ENCODE measurements around the gene HOXA7. TPM values are rescaled to one million over a fixed set of nuclear protein-coding genes. Genes with fewer than 3 reads are reported as not detected.
A peak's percentile ranks its signal among the peaks of the same experiment; 100 is the strongest.

Gene HOXA7
- total and polyA plus RNA-seq, 2 donors (not counting 1 experiment from before 2014, with no cell fraction given), result 0.37 TPM; not detected in 1

GRCh38 chr7:27185854-27186667, 29.6 kb upstream of the HOXA7 start:
- Mint-ChIP-seq H3K27me3 (peaks cover 80% of the 10 kb centered on the region), H3K27ac (peak overlapping the region; percentile 77), H3K9me3 (ENCODE audit: insufficient read depth) (no peaks in the 10 kb centered on the region), H3K4me1 (peaks cover 41% of the 10 kb centered on the region), H3K4me3 (peak overlapping the region; percentile 78)
- H3K36me3 ChIP-seq (replicated peaks in 1 of 2; ENCODE audit: control extremely low read depth in 1 of 2, control insufficient read depth in 1 of 2, extremely low read depth in 1 of 2, insufficient read depth in 2 of 2, low read length in 1 of 2), result no peaks in the 10 kb centered on the region
- no peak overlapping the region for H3K27ac ChIP-seq (ENCODE audit: low read length in 2 of 2)
- no peak overlapping the region for H3K4me3 ChIP-seq (ENCODE audit: control extremely low read depth in 1 of 5, extremely low read depth in 1 of 5, insufficient read depth in 1 of 5, low read depth in 2 of 5, low read length in 4 of 5)
- H3K79me2 ChIP-seq (ENCODE audit: control insufficient read depth, insufficient read depth, low read length), result no peaks in the 10 kb centered on the region
- H3K9ac ChIP-seq (ENCODE audit: low read length), result no peak overlapping the region
- H2AFZ ChIP-seq (ENCODE audit: insufficient read depth, low read depth, low read length, poor library complexity, severe bottlenecking), result no peak overlapping the region
- intact Hi-C loops (cut with micrococcal nuclease), result loop anchor here (2.0 to 5.0 kb wide), 2 partner anchors 19 to 34 kb away; partner anchors contain the start of gene HOXA3
- H3K4me2 ChIP-seq (replicated peaks; ENCODE audit: low read depth, low read length, poor library complexity, severe bottlenecking), result peak overlapping the region; percentile 71
- peaks cover 0 to 72% (median 9%) of the 10 kb centered on the region in 3 donors for H3K9me3 ChIP-seq (ENCODE audit: control extremely low read depth in 1 of 3, control insufficient read depth in 2 of 3, insufficient read depth in 1 of 3, low read length in 2 of 3)
- ChIA-PET POLR2A (no interaction called here), CTCF (interaction anchor here (0.7 to 5.9 kb wide), 7 partner anchors 9 to 834 kb away, joined by 3 to 28 read pairs (median 4); partner anchors contain the start of gene HOXA13)
- H3K27me3 ChIP-seq (replicated peaks in 1 of 4; ENCODE audit: control extremely low read depth in 1 of 4, control insufficient read depth in 3 of 4, insufficient read depth in 4 of 4, low read length in 3 of 4), result peaks cover 0 to 96% (median 84%) of the 10 kb centered on the region in 4 experiments
- 12% methylated on average over 19 of the region's 24 CpGs for WGBS (ENCODE audit: insufficient coverage)
- DNase-seq (peak; percentile 44), ATAC-seq (ENCODE audit: low read depth) (no peak)
- TF ChIP-seq EZH2 (IDR thresholded peaks at IDR 0.05; ENCODE audit: borderline replicate concordance, insufficient read depth, low read depth, low read length, poor library complexity, severe bottlenecking) (no peak), CTCF (IDR thresholded peaks at IDR 0.05) (no peak)
- H3K4me1 ChIP-seq (ENCODE audit: control insufficient read depth in 2 of 2, insufficient read depth in 2 of 2, low read length in 2 of 2), result peaks cover 50 to 73% of the 10 kb centered on the region in 2 donors
- H4K20me1 ChIP-seq (ENCODE audit: control insufficient read depth, insufficient read depth, low read length, poor library complexity, severe bottlenecking), result no peaks in the 10 kb centered on the region

All from B cell (primary cell).